H9 (cell line): ENCODE results near the gene SEZ6. TPM values are rescaled to one million over a fixed set of nuclear protein-coding genes. Genes with fewer than 3 reads are reported as not detected.

Source experiments
- DNase-seq: peaks from one replicate; pipeline ENCODE4 v3.0.0-alpha.2; 2017
- H2AFZ ChIP-seq: one replicate; pipeline ENCODE4 v1.6.1; 2013; ENCODE audit warnings: mild to moderate bottlenecking, low read length, control low read depth, moderate library complexity
- H2AK5ac ChIP-seq: 2 replicates; pipeline ENCODE4 v1.6.1; 2013; ENCODE audit warnings: low read length, control low read depth, mixed read lengths; ENCODE audit not compliant: insufficient read length
- H2BK120ac ChIP-seq: one replicate; pipeline ENCODE4 v1.6.1; 2013; ENCODE audit warnings: low read depth, mild to moderate bottlenecking, low read length, control low read depth, inconsistent platforms; ENCODE audit not compliant: poor library complexity, severe bottlenecking
- H2BK12ac ChIP-seq: 2 replicates; pipeline ENCODE4 v1.6.1; 2013; ENCODE audit warnings: low read length, control low read depth, mixed read lengths, low read depth; ENCODE audit not compliant: insufficient read length
- H2BK15ac ChIP-seq: 2 replicates; pipeline ENCODE4 v1.6.1; 2013; ENCODE audit warnings: low read depth, low read length, control low read depth
- H2BK20ac ChIP-seq: one replicate; pipeline ENCODE4 v1.6.1; 2013; ENCODE audit warnings: low read depth, mild to moderate bottlenecking, low read length, control low read depth, inconsistent platforms; ENCODE audit not compliant: poor library complexity, severe bottlenecking
- H2BK5ac ChIP-seq: 2 replicates; pipeline ENCODE4 v1.6.1; 2013; ENCODE audit warnings: low read length, control low read depth, mixed read lengths; ENCODE audit not compliant: insufficient read length
- H3K14ac ChIP-seq: 2 replicates; pipeline ENCODE4 v1.6.1; 2013; ENCODE audit warnings: low read length, control low read depth; ENCODE audit not compliant: insufficient read depth
- H3K18ac ChIP-seq: 2 replicates; pipeline ENCODE4 v1.6.1; 2013; ENCODE audit warnings: low read depth, mild to moderate bottlenecking, mixed read lengths, low read length, control low read depth; ENCODE audit not compliant: insufficient read length
- H3K23ac ChIP-seq: 2 replicates; pipeline ENCODE4 v1.6.1; 2013; ENCODE audit warnings: low read length, control low read depth, mixed read lengths, low read depth; ENCODE audit not compliant: insufficient read length
- H3K23me2 ChIP-seq: 2 replicates; pipeline ENCODE4 v1.6.1; 2013; ENCODE audit warnings: low read depth, mild to moderate bottlenecking, mixed read lengths, low read length, control low read depth; ENCODE audit not compliant: insufficient read length, poor library complexity, severe bottlenecking
- H3K27ac ChIP-seq: 2 replicates; pipeline ENCODE4 v1.5.1; 2013; ENCODE audit warnings: low read length, control low read depth, mixed read lengths, low read depth; ENCODE audit not compliant: insufficient read length
- H3K27me3 ChIP-seq: 2 replicates; pipeline ENCODE4 v1.6.1; 2013; ENCODE audit warnings: low read length, control low read depth, inconsistent platforms; ENCODE audit not compliant: insufficient read depth
- H3K4ac ChIP-seq: 2 replicates; pipeline ENCODE4 v1.6.1; 2013; ENCODE audit warnings: low read depth, mild to moderate bottlenecking, control low read depth, inconsistent platforms, low read length, moderate library complexity
- H3K4me1 ChIP-seq: 2 replicates; pipeline ENCODE4 v1.6.1; 2013; ENCODE audit warnings: low read length, control low read depth, inconsistent platforms; ENCODE audit not compliant: insufficient read depth
- H3K4me2 ChIP-seq: 2 replicates; pipeline ENCODE4 v1.6.1; 2013; ENCODE audit warnings: low read length, control low read depth, mixed read lengths; ENCODE audit not compliant: insufficient read length, insufficient read depth
- H3K56ac ChIP-seq: 2 replicates; pipeline ENCODE4 v1.6.1; 2013; ENCODE audit warnings: low read depth, mild to moderate bottlenecking, mixed read lengths, low read length, control low read depth; ENCODE audit not compliant: insufficient read length
- H3K79me1 ChIP-seq: 2 replicates; pipeline ENCODE4 v1.6.1; 2013; ENCODE audit warnings: low read depth, mild to moderate bottlenecking, moderate library complexity, low read length, control low read depth, inconsistent platforms; ENCODE audit not compliant: insufficient read depth, poor library complexity, severe bottlenecking
- H3K79me2 ChIP-seq: 2 replicates; pipeline ENCODE4 v1.6.1; 2013; ENCODE audit warnings: low read length, control low read depth, inconsistent platforms; ENCODE audit not compliant: insufficient read depth
- H3K9ac ChIP-seq: 2 replicates; pipeline ENCODE4 v1.6.1; 2013; ENCODE audit warnings: low read length, control low read depth, mixed read lengths; ENCODE audit not compliant: insufficient read length; ENCODE audit errors: extremely low read depth
- H3K9me3 ChIP-seq: one replicate; pipeline ENCODE4 v1.6.1; 2013; ENCODE audit warnings: low read depth, low read length, inconsistent platforms; ENCODE audit not compliant: control insufficient read depth
- H3T11ph ChIP-seq: one replicate; pipeline ENCODE4 v1.6.1; 2013; ENCODE audit warnings: mild to moderate bottlenecking, low read length, control low read depth, inconsistent platforms
- H4K20me1 ChIP-seq: one replicate; pipeline ENCODE4 v1.6.1; 2013; ENCODE audit not compliant: control insufficient read depth, insufficient read length, insufficient read depth
- H4K5ac ChIP-seq: 2 replicates; pipeline ENCODE4 v1.6.1; 2013; ENCODE audit warnings: low read depth, mild to moderate bottlenecking, mixed read lengths, low read length, control low read depth; ENCODE audit not compliant: insufficient read length
- H4K8ac ChIP-seq: replicated peaks from 2 replicates; pipeline ENCODE4 v1.6.1; 2013; ENCODE audit warnings: low read length, control low read depth, mixed read lengths, low read depth; ENCODE audit not compliant: insufficient read length
- H4K91ac ChIP-seq: 2 replicates; pipeline ENCODE4 v1.6.1; 2013; ENCODE audit warnings: low read depth, mild to moderate bottlenecking, moderate library complexity, mixed read lengths, low read length, control low read depth; ENCODE audit not compliant: insufficient read length
- H3K27ac Mint-ChIP-seq, 3 experiments: 2 replicates in 2 of 3; 3 replicates in 1 of 3; pipeline ENCODE4 v1.8.0; 2020 to 2021; ENCODE audit warnings: mixed read lengths in 3 of 3, mild to moderate bottlenecking in 1 of 3, moderate library complexity in 1 of 3
- H3K27me3 Mint-ChIP-seq: 2 replicates; pipeline ENCODE4 v1.8.0; 2021; ENCODE audit warnings: low read depth, mild to moderate bottlenecking, moderate library complexity, mixed read lengths
- H3K36me3 Mint-ChIP-seq, 3 experiments: 2 replicates in 2 of 3; 3 replicates in 1 of 3; pipeline ENCODE4 v1.8.0; 2020 to 2021; ENCODE audit warnings: low read depth in 3 of 3, mixed read lengths in 3 of 3; ENCODE audit not compliant: insufficient read depth in 1 of 3
- H3K4me1 Mint-ChIP-seq, 2 experiments: 2 replicates each; pipeline ENCODE4 v1.8.0; 2020; ENCODE audit warnings: mixed read lengths in 2 of 2
- H3K4me3 Mint-ChIP-seq, 2 experiments: 2 replicates in 1 of 2; 3 replicates in 1 of 2; pipeline ENCODE4 v1.8.0; 2020 to 2021; ENCODE audit warnings: mild to moderate bottlenecking in 2 of 2, mixed read lengths in 2 of 2, moderate library complexity in 1 of 2
- H3K9me3 Mint-ChIP-seq, 2 experiments: 2 replicates in 1 of 2; 3 replicates in 1 of 2; pipeline ENCODE4 v1.8.0; 2020; ENCODE audit warnings: mild to moderate bottlenecking in 2 of 2, mixed read lengths in 2 of 2, moderate library complexity in 1 of 2
- WGBS: extraction: QIAGEN DNeasy Blood & Tissue Kit; methylation state at CpG from one replicate; pipeline ENCODE4 v1.1.7; 2013; ENCODE audit warnings: missing lambda C conversion rate, low lambda C conversion rate, mixed read lengths; ENCODE audit not compliant: insufficient read length; ENCODE audit errors: extremely low coverage; 5-methylcytosine and 5-hydroxymethylcytosine counted together
- total RNA-seq: library from RNA; stranded (reverse); gene quantifications from 2 replicates; pipeline ENCODE4 v1.2.1, GENCODE V29; 2021
- TF ChIP-seq, protein P1 (sequence below): fragments of 200-600 bp; sonication (generic); conservative IDR thresholded peaks from 3 replicates; pipeline ENCODE4 v1.8.0; 2021; ENCODE audit warnings: antibody characterized with exemption, mild to moderate bottlenecking

The SEZ6 gene
- total RNA-seq, 1 experiment from 2014 or later, result 1.8 TPM

DNA sequence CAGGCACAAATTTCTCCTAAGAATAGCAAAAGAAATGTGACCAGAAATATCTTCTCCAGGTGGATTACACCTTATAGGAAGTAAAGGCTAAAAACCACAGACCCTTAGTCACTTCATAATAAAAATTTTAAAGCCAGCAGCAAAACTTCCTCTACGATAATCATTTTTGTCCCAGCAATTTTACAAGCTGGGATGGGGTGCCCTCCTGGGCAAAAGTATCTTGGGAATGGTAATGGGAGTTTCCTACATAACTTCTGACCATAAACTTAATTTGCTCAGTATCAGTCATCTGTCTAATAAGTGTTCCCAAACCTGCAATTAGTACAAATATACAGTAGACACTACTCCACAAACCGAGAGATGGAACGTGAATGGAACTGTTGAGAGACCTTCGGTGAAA, 57.5 kb downstream of the SEZ6 start:
- Histone ChIP-seq H2AFZ (no peak overlapping the region), H3K9ac (peak overlapping the region; percentile 83), H2BK20ac (no peak overlapping the region), H4K8ac (no peak overlapping the region), H3K14ac (no peak overlapping the region), H3K23me2 (peaks cover 11% of the 10 kb centered on the region), H4K91ac (no peak overlapping the region), H2BK15ac (no peak overlapping the region), H4K5ac (no peak overlapping the region), H3K56ac (no peak overlapping the region), H2BK5ac (no peak overlapping the region), H3K9me3 (no peaks in the 10 kb centered on the region), H3K18ac (no peak overlapping the region), H2BK120ac (no peak overlapping the region), H3K27me3 (no peaks in the 10 kb centered on the region), H3T11ph (no peak overlapping the region), H3K79me2 (peaks cover 54% of the 10 kb centered on the region), H3K79me1 (no peaks in the 10 kb centered on the region), H2AK5ac (no peak overlapping the region), H3K4me2 (peak overlapping the region; percentile 91), H3K23ac (no peak overlapping the region), H4K20me1 (no peaks in the 10 kb centered on the region), H3K27ac (peak overlapping the region; percentile 31), H3K4ac (no peak overlapping the region), H3K4me1 (peaks cover 7% of the 10 kb centered on the region; the same call in 1 of the 2 replicates), H2BK12ac (no peak overlapping the region)
- Mint-ChIP-seq H3K27ac (peak overlapping the region; percentile 81 to 99 (median 97); a peak in 6 of 7 replicates), H3K4me1 (peaks cover 22% of the 10 kb centered on the region in 2 experiments), H3K9me3 (no peaks in the 10 kb centered on the region), H3K27me3 (no peaks in the 10 kb centered on the region; the same call in 1 of the 2 replicates), H3K4me3 (peak overlapping the region; percentile 92 to 96), H3K36me3 (peaks cover 16 to 53% (median 44%) of the 10 kb centered on the region in 3 experiments; a peak in 6 of 7 replicates)
- no peak for DNase-seq
- no CpG with 5 or more reads among the region's 4 CpGs for WGBS
- TF ChIP-seq, protein P1, sequence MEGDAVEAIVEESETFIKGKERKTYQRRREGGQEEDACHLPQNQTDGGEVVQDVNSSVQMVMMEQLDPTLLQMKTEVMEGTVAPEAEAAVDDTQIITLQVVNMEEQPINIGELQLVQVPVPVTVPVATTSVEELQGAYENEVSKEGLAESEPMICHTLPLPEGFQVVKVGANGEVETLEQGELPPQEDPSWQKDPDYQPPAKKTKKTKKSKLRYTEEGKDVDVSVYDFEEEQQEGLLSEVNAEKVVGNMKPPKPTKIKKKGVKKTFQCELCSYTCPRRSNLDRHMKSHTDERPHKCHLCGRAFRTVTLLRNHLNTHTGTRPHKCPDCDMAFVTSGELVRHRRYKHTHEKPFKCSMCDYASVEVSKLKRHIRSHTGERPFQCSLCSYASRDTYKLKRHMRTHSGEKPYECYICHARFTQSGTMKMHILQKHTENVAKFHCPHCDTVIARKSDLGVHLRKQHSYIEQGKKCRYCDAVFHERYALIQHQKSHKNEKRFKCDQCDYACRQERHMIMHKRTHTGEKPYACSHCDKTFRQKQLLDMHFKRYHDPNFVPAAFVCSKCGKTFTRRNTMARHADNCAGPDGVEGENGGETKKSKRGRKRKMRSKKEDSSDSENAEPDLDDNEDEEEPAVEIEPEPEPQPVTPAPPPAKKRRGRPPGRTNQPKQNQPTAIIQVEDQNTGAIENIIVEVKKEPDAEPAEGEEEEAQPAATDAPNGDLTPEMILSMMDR, result no peak
